Skeletal muscle satellite cell (primary cell): ENCODE measurements around the gene SNRNP48.

Source experiments
- H3K27me3 ChIP-seq: 2 replicates; pipeline ENCODE4 v1.7.0; 2013; ENCODE audit warnings: low read length; ENCODE audit not compliant: control insufficient read depth, insufficient read depth
- H3K36me3 ChIP-seq: 2 replicates; pipeline ENCODE4 v1.7.0; 2013; ENCODE audit warnings: mild to moderate bottlenecking, control low read depth, low read length; ENCODE audit not compliant: insufficient read depth
- H3K4me1 ChIP-seq: 2 replicates; pipeline ENCODE4 v1.7.0; 2013; ENCODE audit warnings: low read length; ENCODE audit not compliant: control insufficient read depth, insufficient read depth
- H3K4me2 ChIP-seq: 2 replicates; pipeline ENCODE4 v1.7.0; 2013; ENCODE audit warnings: mild to moderate bottlenecking, low read length
- H3K4me3 ChIP-seq: 2 replicates; pipeline ENCODE4 v1.7.0; 2013; ENCODE audit warnings: low read length
- H3K9ac ChIP-seq: 2 replicates; pipeline ENCODE4 v1.7.0; 2013; ENCODE audit warnings: mild to moderate bottlenecking, low read depth, low read length, moderate library complexity
- H3K9me3 ChIP-seq: replicated peaks from 2 replicates; pipeline ENCODE4 v1.7.0; 2013; ENCODE audit warnings: mild to moderate bottlenecking, control low read depth, low read length

Gene SNRNP48

DNA sequence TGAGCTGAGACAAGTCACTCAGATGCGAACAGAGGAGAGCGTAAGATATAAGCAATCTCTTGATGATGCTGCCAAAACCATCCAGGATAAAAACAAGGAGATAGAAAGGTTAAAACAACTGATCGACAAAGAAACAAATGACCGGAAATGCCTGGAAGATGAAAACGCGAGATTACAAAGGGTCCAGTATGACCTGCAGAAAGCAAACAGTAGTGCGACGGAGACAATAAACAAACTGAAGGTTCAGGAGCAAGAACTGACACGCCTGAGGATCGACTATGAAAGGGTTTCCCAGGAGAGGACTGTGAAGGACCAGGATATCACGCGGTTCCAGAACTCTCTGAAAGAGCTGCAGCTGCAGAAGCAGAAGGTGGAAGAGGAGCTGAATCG lies 9.5 kb upstream of the SNRNP48 start:
- Histone ChIP-seq H3K4me3 (no peak overlapping the region), H3K27me3 (no peaks in the 10 kb centered on the region), H3K9me3 (no peaks in the 10 kb centered on the region), H3K4me2 (no peak overlapping the region), H3K9ac (no peak overlapping the region), H3K4me1 (no peaks in the 10 kb centered on the region), H3K36me3 (peaks cover 26% of the 10 kb centered on the region)

GRCh38 chr6:7580927-7581618 lies 8.9 kb upstream of the SNRNP48 start:
- Histone ChIP-seq H3K27me3 (no peaks in the 10 kb centered on the region), H3K9me3 (no peaks in the 10 kb centered on the region), H3K4me3 (no peak overlapping the region), H3K9ac (no peak overlapping the region), H3K36me3 (peaks cover 26% of the 10 kb centered on the region), H3K4me1 (no peaks in the 10 kb centered on the region), H3K4me2 (no peak overlapping the region)

DNA sequence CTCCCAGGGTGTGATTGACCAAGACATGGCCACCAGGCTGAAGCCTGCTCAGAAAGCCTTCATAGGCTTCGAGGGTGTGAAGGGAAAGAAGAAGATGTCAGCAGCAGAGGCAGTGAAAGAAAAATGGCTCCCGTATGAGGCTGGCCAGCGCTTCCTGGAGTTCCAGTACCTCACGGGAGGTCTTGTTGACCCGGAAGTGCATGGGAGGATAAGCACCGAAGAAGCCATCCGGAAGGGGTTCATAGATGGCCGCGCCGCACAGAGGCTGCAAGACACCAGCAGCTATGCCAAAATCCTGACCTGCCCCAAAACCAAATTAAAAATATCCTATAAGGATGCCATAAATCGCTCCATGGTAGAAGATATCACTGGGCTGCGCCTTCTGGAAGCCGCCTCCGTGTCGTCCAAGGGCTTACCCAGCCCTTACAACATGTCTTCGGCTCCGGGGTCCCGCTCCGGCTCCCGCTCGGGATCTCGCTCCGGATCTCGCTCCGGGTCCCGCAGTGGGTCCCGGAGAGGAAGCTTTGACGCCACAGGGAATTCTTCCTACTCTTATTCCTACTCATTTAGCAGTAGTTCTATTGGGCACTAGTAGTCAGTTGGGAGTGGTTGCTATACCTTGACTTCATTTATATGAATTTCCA lies 4.6 kb upstream of the SNRNP48 start:
- Histone ChIP-seq H3K27me3 (no peaks in the 10 kb centered on the region), H3K4me2 (no peak overlapping the region), H3K4me3 (no peak overlapping the region), H3K4me1 (peaks cover 8% of the 10 kb centered on the region), H3K9me3 (no peaks in the 10 kb centered on the region), H3K36me3 (peaks cover 14% of the 10 kb centered on the region), H3K9ac (no peak overlapping the region)

DNA sequence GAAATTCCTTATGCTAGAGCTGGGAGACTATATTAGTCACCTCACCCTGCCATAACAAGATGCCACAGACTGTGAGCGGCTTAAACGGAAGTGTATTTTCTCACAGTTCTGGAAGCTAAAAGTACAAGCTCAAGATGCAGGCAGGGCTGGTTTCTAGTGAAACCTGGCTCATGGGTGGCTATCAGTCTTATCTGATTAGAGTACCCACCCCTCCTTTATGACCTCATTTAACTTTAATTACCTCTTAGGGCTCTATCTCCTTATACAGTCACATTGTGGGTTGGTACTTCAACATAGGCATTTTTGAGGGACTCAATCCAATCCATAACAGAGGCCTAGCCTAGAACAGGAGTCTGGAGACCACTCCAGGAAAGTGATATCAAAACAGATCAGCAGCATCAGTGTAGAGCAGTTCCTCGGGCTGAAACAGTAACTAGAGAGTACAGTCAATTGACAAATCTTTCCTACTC lies 2.3 kb upstream of the SNRNP48 start:
- Histone ChIP-seq H3K27me3 (no peaks in the 10 kb centered on the region), H3K4me1 (peaks cover 21% of the 10 kb centered on the region), H3K4me2 (no peak overlapping the region), H3K9me3 (no peaks in the 10 kb centered on the region), H3K4me3 (no peak overlapping the region), H3K36me3 (peaks cover 17% of the 10 kb centered on the region), H3K9ac (no peak overlapping the region)

DNA sequence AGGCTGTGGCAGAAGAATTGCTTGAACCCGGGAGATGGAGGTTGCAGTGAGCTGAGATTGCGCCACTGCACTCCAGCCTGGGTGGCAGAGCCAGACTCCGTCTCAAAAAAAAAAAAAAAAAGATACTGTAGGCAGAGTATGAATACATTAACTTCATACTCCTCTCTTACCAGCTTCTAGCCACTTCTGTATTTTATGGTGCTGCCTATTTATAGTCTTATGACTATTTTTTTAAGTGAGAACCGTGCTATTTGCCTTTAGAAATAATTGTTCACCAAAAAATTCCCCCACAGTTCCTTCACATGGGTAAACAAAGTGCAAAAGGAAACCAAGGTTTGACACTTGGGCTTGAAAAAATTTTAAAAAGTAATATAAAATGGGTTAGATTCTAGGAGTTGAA lies 1.5 kb upstream of the SNRNP48 start:
- peaks cover 11% of the 10 kb centered on the region for H3K36me3 ChIP-seq
- peaks cover 21% of the 10 kb centered on the region for H3K4me1 ChIP-seq
- no peaks in the 10 kb centered on the region for H3K27me3 ChIP-seq
- H3K9ac ChIP-seq: no peak overlapping the region
- H3K9me3 ChIP-seq: no peaks in the 10 kb centered on the region
- H3K4me2 ChIP-seq: no peak overlapping the region
- no peak overlapping the region for H3K4me3 ChIP-seq

DNA sequence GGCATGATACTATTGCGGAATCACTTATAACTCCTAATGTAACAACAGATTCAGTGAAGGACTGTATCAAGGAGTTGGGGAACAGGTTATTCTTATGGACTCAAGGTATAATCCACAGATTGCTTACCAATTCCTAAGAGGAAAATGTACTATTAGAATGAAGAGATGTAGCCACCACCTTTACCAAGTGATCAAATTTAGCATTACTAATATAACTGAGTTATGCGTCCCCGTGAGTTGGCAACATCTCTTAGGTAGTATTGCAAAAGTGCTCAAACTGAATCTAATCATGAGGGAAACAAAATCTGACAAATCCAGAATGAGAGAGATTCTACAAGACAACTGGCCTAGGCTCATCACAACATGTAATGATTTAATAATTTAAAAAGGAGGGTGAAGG lies 777 bp upstream of the SNRNP48 start:
- Histone ChIP-seq H3K4me2 (peak overlapping the region; percentile 92), H3K4me1 (peaks cover 21% of the 10 kb centered on the region), H3K9me3 (no peaks in the 10 kb centered on the region), H3K9ac (peak overlapping the region; percentile 91), H3K4me3 (peak overlapping the region; percentile 93), H3K27me3 (no peaks in the 10 kb centered on the region), H3K36me3 (peaks cover 6% of the 10 kb centered on the region)

DNA sequence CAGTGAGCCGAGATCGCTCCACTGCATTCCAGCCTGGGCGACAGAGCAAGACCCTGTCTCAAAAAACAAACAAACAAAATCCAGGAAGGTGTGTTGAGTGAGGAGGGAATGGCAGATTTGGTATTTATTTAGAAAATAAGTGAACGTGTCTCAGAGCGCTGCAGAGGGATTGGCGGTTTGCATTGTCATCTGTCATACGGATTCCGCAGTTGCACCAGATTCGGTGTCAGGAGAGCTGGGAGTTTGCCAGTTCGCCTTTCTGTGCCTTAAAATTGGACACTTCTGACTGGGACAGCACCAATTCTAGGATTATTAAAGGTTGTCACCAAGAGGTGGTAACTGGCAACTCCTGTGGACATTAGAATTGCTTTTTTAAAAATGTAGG lies 912 bp downstream of the SNRNP48 start:
- Histone ChIP-seq H3K27me3 (no peaks in the 10 kb centered on the region), H3K4me1 (peaks cover 21% of the 10 kb centered on the region), H3K4me3 (peak overlapping the region; percentile 93), H3K9me3 (no peaks in the 10 kb centered on the region), H3K9ac (peak overlapping the region; percentile 91), H3K36me3 (peaks cover 18% of the 10 kb centered on the region), H3K4me2 (peak overlapping the region; percentile 92)

DNA sequence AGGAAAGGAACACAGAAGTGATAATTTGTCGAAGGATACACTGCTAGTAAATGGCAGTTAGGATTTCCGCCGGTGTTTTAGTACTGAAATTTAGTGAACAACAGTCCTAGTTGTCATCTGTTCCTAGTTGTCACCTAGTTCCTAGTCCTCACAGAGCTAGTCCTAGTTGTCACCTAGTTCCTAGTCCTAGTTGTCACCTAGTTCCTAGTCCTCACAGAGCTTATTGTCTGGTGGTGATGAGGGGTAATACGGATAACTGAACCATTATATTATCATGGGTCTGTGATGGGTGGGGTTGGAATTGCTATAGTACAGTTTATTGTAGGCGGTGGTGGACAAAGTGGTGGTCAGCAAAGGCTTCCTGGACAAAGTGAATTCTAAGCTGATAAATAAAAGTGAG lies 1.8 kb downstream of the SNRNP48 start:
- no peaks in the 10 kb centered on the region for H3K27me3 ChIP-seq
- H3K4me1 ChIP-seq: peaks cover 21% of the 10 kb centered on the region
- no peaks in the 10 kb centered on the region for H3K9me3 ChIP-seq
- peak overlapping the region; percentile 93 for H3K4me3 ChIP-seq
- H3K36me3 ChIP-seq: peaks cover 26% of the 10 kb centered on the region
- peak overlapping the region; percentile 92 for H3K4me2 ChIP-seq
- H3K9ac ChIP-seq: no peak overlapping the region

- no peak overlapping the region for H3K4me3 ChIP-seq
- no peaks in the 10 kb centered on the region for H3K9me3 ChIP-seq
- peaks cover 21% of the 10 kb centered on the region for H3K4me1 ChIP-seq
- H3K4me2 ChIP-seq: no peak overlapping the region
- H3K27me3 ChIP-seq: no peaks in the 10 kb centered on the region
- H3K9ac ChIP-seq: no peak overlapping the region
- peaks cover 26% of the 10 kb centered on the region for H3K36me3 ChIP-seq
Measured at GRCh38 chr6:7593229-7593628, 3.2 kb downstream of the SNRNP48 start.

DNA sequence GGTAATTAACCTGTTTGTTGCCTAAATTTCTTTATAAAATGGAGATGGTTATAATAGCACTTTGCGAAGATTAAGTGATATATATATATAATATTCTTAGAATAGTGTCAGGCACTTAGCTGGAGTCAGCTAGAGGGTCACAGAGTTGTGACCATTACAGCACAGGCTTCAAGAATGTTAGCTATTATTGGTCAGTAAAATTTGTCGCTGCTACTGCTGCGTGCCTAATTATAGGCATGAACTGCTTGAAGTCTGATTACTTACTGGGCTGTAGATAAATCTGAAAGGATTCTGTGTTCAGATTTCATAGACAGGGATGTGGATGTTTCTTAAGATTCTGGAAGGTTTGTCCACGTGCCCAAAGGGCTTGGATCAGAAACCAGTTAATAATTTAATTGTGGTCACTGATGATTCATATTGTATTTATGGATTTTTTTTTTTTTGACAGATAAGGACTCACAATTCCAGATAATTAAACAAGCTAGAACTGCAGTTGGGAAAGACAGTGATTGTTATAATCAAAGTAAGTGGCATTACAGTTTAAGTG lies 4.7 kb downstream of the SNRNP48 start:
- Histone ChIP-seq H3K36me3 (peaks cover 37% of the 10 kb centered on the region), H3K9me3 (no peaks in the 10 kb centered on the region), H3K4me2 (no peak overlapping the region), H3K4me1 (peaks cover 15% of the 10 kb centered on the region), H3K27me3 (no peaks in the 10 kb centered on the region), H3K9ac (no peak overlapping the region), H3K4me3 (no peak overlapping the region)

DNA sequence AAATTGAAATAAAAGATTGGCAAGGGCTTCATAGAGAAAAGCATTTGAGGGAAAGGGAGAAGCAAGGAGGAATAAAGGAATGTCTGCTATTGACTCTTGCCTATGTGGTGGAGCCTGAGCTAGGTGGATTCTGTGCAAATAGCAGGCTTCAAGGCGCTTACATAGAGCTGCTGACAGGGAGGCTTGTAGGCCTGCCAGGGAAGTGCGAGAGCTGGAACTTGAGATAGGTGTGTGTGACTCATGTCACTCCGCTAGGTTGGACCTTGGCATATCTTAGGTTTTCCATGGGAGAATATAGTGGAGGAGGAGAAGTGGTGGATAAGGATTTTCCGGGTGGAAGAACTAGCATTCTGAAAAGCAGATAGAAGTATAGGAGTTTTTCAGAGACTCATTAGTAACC lies 14.0 kb downstream of the SNRNP48 start:
- H3K27me3 ChIP-seq: no peaks in the 10 kb centered on the region
- no peak overlapping the region for H3K4me3 ChIP-seq
- peaks cover 90% of the 10 kb centered on the region for H3K36me3 ChIP-seq

GRCh38 chr6:7604506-7604905 lies 14.5 kb downstream of the SNRNP48 start:
- no peak overlapping the region for H3K4me3 ChIP-seq

More for the DNA sequence above, 14.0 kb downstream of the SNRNP48 start:
- Histone ChIP-seq H3K4me2 (no peak overlapping the region), H3K4me1 (no peaks in the 10 kb centered on the region), H3K9me3 (no peaks in the 10 kb centered on the region), H3K9ac (no peak overlapping the region)

More at GRCh38 chr6:7604506-7604905, 14.5 kb downstream of the SNRNP48 start:
- H3K4me2 ChIP-seq: no peak overlapping the region
- H3K27me3 ChIP-seq: no peaks in the 10 kb centered on the region
- no peaks in the 10 kb centered on the region for H3K4me1 ChIP-seq
- H3K36me3 ChIP-seq: peaks cover 92% of the 10 kb centered on the region
- no peak overlapping the region for H3K9ac ChIP-seq
- H3K9me3 ChIP-seq: no peaks in the 10 kb centered on the region
